Measurements from ENCODE around the gene PRXL2B.

GRCh38 chr1:2591233-2591580 lies 4.6 kb downstream of the PRXL2B start:
- TF ChIP-seq CTCF (IDR thresholded peaks at IDR 0.05; ENCODE audit: low read length) (no peak), EZH2 (optimal IDR thresholded peaks at IDR 0.05; ENCODE audit: low read depth, low read length) (no peak)

Data from MM.1S (cell line).